HepG2 (cell line): ENCODE measurements around the gene MTA2. TPM values are rescaled to one million over a fixed set of nuclear protein-coding genes. Genes with fewer than 3 reads are reported as not detected.

Source experiments
- ATAC-seq: fragments of 200-7000 bp; cut with Tn5 transposase; 3 replicates; pipeline ENCODE4 v1.9.1; 2020; ENCODE audit warnings: mild to moderate bottlenecking, moderate library complexity
- BruUV-seq: library from RNA; stranded (reverse); fragments of 400-500 nt; replicated peaks from 2 replicates; lab custom pipeline; 2021; lab: Mats Ljungman, UMichigan
- CTCF ChIA-PET: fragments of 300-600 bp; formaldehyde crosslinking; extraction: SDS; loops from one replicate; lab custom pipeline; 2021; ENCODE audit warnings: low total read pairs, inconsistent platforms, low intra/inter-chr PET ratio; lab: Yijun Ruan, JAX
- POLR2A ChIA-PET: fragments of 350-600 bp; sonication (Branson Sonifier 250); formaldehyde crosslinking; loops from one replicate; lab custom pipeline; 2020; ENCODE audit warnings: antibody characterized with exemption, inconsistent platforms; lab: Yijun Ruan, JAX
- DNase-seq: peaks from one replicate; pipeline ENCODE4 v3.0.0-alpha.2; 2015; ENCODE audit warnings: low spot score
- FAIRE-seq: peaks from 3 replicates; lab custom pipeline; 2011; peaks lifted over from hg19 to GRCh38; lab: Jason Lieb, UNC
- H2AFZ ChIP-seq: one replicate; pipeline ENCODE4 v1.6.1; 2011; ENCODE audit warnings: low read length, inconsistent platforms
- H3K27ac ChIP-seq: fragments of 300-600 bp; 3 replicates; pipeline ENCODE4 v1.8.0; 2011; ENCODE audit warnings: mixed run types, mild to moderate bottlenecking, mixed read lengths, low read length, inconsistent platforms; ENCODE audit not compliant: insufficient read depth; ENCODE audit errors: extremely low read length
- H3K27me3 ChIP-seq, 2 experiments: fragments of 200-600 bp in 1 of 2; 2 replicates in 1 of 2; 3 replicates in 1 of 2; pipeline versions ENCODE4 v1.6.0 to v1.8.0; 2011; ENCODE audit warnings: low read length in 2 of 2, mild to moderate bottlenecking in 2 of 2, moderate library complexity in 2 of 2, inconsistent platforms in 1 of 2; ENCODE audit not compliant: insufficient read depth in 2 of 2, control insufficient read depth in 1 of 2
- H3K36me3 ChIP-seq, 2 experiments: fragments of 200-600 bp in 1 of 2; replicated peaks in 1 of 2; 2 replicates in 1 of 2; 3 replicates in 1 of 2; pipeline versions ENCODE4 v1.5.1 to v1.8.0; 2011; ENCODE audit warnings: low read length in 2 of 2, inconsistent platforms in 1 of 2; ENCODE audit not compliant: insufficient read depth in 2 of 2, control insufficient read depth in 1 of 2
- H3K4me1 ChIP-seq: 2 replicates; pipeline ENCODE4 v1.5.1; 2012; ENCODE audit warnings: low read length, inconsistent platforms; ENCODE audit not compliant: insufficient read depth
- H3K4me2 ChIP-seq: 2 replicates; pipeline ENCODE4 v1.6.0; 2011; ENCODE audit warnings: low read depth, low read length, inconsistent platforms
- H3K4me3 ChIP-seq, 3 experiments: fragments of 200-600 bp in 1 of 3; sonication (generic), shearing (Covaris generic) in 1 of 3; replicated peaks in 1 of 3; 2 replicates each; pipeline ENCODE4 v1.5.1; 2011 to 2016; ENCODE audit warnings: low read length in 3 of 3, inconsistent platforms in 2 of 3, low read depth in 2 of 3, mild to moderate bottlenecking in 2 of 3, control low read depth in 1 of 3, mixed read lengths in 1 of 3; ENCODE audit not compliant: insufficient read depth in 1 of 3
- H3K79me2 ChIP-seq: one replicate; pipeline ENCODE4 v1.6.1; 2011; ENCODE audit warnings: low read length, inconsistent platforms; ENCODE audit not compliant: insufficient read depth
- H3K9ac ChIP-seq: 2 replicates; pipeline ENCODE4 v1.6.0; 2011; ENCODE audit warnings: mild to moderate bottlenecking, low read depth, low read length, inconsistent platforms; ENCODE audit not compliant: insufficient read depth
- H3K9me3 ChIP-seq: 2 replicates; pipeline ENCODE4 v1.5.1; 2012; ENCODE audit warnings: mild to moderate bottlenecking, low read length
- H4K20me1 ChIP-seq: 2 replicates; pipeline ENCODE4 v1.6.0; 2011; ENCODE audit warnings: inconsistent platforms, mild to moderate bottlenecking, low read length, moderate library complexity; ENCODE audit not compliant: insufficient read depth
- BORCS8-MEF2B ChIP-seq: sonication (generic); formaldehyde crosslinking; IDR thresholded peaks from 2 replicates; pipeline ENCODE4 v1.8.0; 2022; ENCODE audit warnings: mild to moderate bottlenecking, missing genetic modification reagents
- IRF1 ChIP-seq: sonication (generic); formaldehyde crosslinking; IDR thresholded peaks from 2 replicates; pipeline ENCODE4 v1.4.0; 2020; ENCODE audit warnings: low read depth, mild to moderate bottlenecking, missing genetic modification reagents
- IRX3 ChIP-seq: sonication (generic); formaldehyde crosslinking; IDR thresholded peaks from 2 replicates; pipeline ENCODE4 v1.8.1; 2023; ENCODE audit warnings: mild to moderate bottlenecking, low read depth, missing genetic modification reagents, borderline replicate concordance
- KAT2B ChIP-seq: fragments of 150-350 bp; IDR thresholded peaks from 2 replicates; pipeline ENCODE4 v1.6.1; 2014; ENCODE audit warnings: low read depth, low read length, borderline replicate concordance
- MAZ ChIP-seq, 2 experiments: sonication (generic) in 1 of 2; formaldehyde crosslinking in 1 of 2; IDR thresholded peaks; 2 replicates each; pipeline versions ENCODE4 v1.5.0 to v1.6.1; 2012 to 2020; ENCODE audit warnings: low read depth in 2 of 2, mild to moderate bottlenecking in 2 of 2, borderline replicate concordance in 1 of 2, improper control_type of control experiment in 1 of 2, low read length in 1 of 2, missing genetic modification reagents in 1 of 2, moderate library complexity in 1 of 2
- NBN ChIP-seq: fragments of 450-650 bp; conservative IDR thresholded peaks from 2 replicates; pipeline ENCODE4 v1.6.1; 2017
- SOX5 ChIP-seq: IDR thresholded peaks from 2 replicates; pipeline ENCODE4 v1.6.1; 2016; ENCODE audit warnings: borderline replicate concordance
- ZBTB2 ChIP-seq: sonication (generic); formaldehyde crosslinking; IDR thresholded peaks from 2 replicates; pipeline ENCODE4 v1.8.0; 2022; ENCODE audit warnings: low read depth, missing genetic modification reagents
- ZNF3 ChIP-seq: IDR thresholded peaks from 2 replicates; pipeline ENCODE4 v1.7.0; 2017; ENCODE audit warnings: inconsistent platforms
- ZNF512 ChIP-seq: sonication (generic); formaldehyde crosslinking; IDR thresholded peaks from 2 replicates; pipeline ENCODE4 v1.4.0; 2020; ENCODE audit warnings: mild to moderate bottlenecking, missing genetic modification reagents
- ZNF512B ChIP-seq: sonication (generic); formaldehyde crosslinking; IDR thresholded peaks from 2 replicates; pipeline ENCODE4 v1.5.1; 2020; ENCODE audit warnings: missing genetic modification reagents, mild to moderate bottlenecking, borderline replicate concordance
- ZNF678 ChIP-seq: sonication (generic); formaldehyde crosslinking; IDR thresholded peaks from 2 replicates; pipeline ENCODE4 v1.4.0; 2020; ENCODE audit warnings: mild to moderate bottlenecking, missing genetic modification reagents
- ZNF761 ChIP-seq: sonication (generic); formaldehyde crosslinking; conservative IDR thresholded peaks from 2 replicates; pipeline ENCODE4 v1.4.0; 2020; ENCODE audit warnings: mild to moderate bottlenecking, missing genetic modification reagents
- WGBS: methylation state at CpG from one replicate; pipeline ENCODE4 v1.1.6; 2017; ENCODE audit warnings: low lambda C conversion rate; 5-methylcytosine and 5-hydroxymethylcytosine counted together
- in situ Hi-C: cut with HindIII; loops from 2 replicates; pipeline ENCODE4 v1.10.0; 2017; ENCODE audit warnings: low pct_unique_long_range_greater_than_20kb; ENCODE audit not compliant: extremely low pct_ligation_motif_present
- intact Hi-C: fragments of 100-400 bp; cut with micrococcal nuclease; formaldehyde crosslinking; loops from one replicate; pipeline ENCODE4 v1.10.0; 2022; ENCODE audit not compliant: unreplicated experiment
- polyA plus RNA-seq, 8 experiments: library from polyadenylated mRNA; depleted of rRNA in 3 of 8; stranded (reverse) in 7 of 8; unstranded in 1 of 8; fragments of >200 nt; fragmentation: Illumina TruSeq in 4 of 8; extraction: Trizol in 4 of 8; gene quantifications; 2 replicates each; pipeline versions ENCODE4 v1.2.1 to v1.2.3, GENCODE V29; 2011 to 2016; ENCODE audit warnings: low read depth in 4 of 8, missing spikeins in 1 of 8, mixed read lengths in 1 of 8; ENCODE audit not compliant: insufficient read depth in 1 of 8
- total RNA-seq, 5 experiments: library from RNA; depleted of rRNA; stranded (reverse); fragments of >200 nt; fragmentation: Illumina TruSeq; extraction: Trizol; gene quantifications; 2 replicates each; pipeline ENCODE4 v1.2.3, GENCODE V29; 2016; ENCODE audit warnings: low read depth in 1 of 5

Gene MTA2
- total and polyA plus RNA-seq, 2 of the 13 experiments (the other 11 are each of a cell fraction or from before 2014, with no cell fraction given): 14.0 to 70.0 TPM

- H3K27ac ChIP-seq: peak overlapping the region; percentile 62
- no peak for TF ChIP-seq BORCS8-MEF2B (CRISPR knock-in tag)
- TF ChIP-seq IRF1 (CRISPR knock-in tag): no peak
- no peak for TF ChIP-seq IRX3
- no peak for TF ChIP-seq ZNF761
- TF ChIP-seq ZNF512 (CRISPR knock-in tag): no peak
- no peak for TF ChIP-seq KAT2B
- no peak for TF ChIP-seq ZBTB2 (CRISPR knock-in tag)
- TF ChIP-seq NBN: no peak
- no peak for TF ChIP-seq ZNF678
- TF ChIP-seq MAZ (IDR thresholded peaks at IDR 0.05; ENCODE audit: borderline replicate concordance, low read depth, low read length): no peak
- no peak for TF ChIP-seq MAZ (CRISPR knock-in tag; IDR thresholded peaks at IDR 0.05; ENCODE audit: low read depth)
- TF ChIP-seq ZNF3 (CRISPR knock-in tag): no peak
- TF ChIP-seq SOX5 (CRISPR knock-in tag): no peak
- TF ChIP-seq ZNF512B: no peak
- H3K36me3 ChIP-seq: peaks cover 28 to 33% of the 10 kb centered on the region in 2 experiments
- intact Hi-C loops (loop anchor here (5.0 kb wide), 1 partner anchor 59 kb away; the partner anchor contains the start of gene INTS5), in situ Hi-C loops (no loop called here)
- no peak overlapping the region; a peak in 1 of 6 replicates for H3K4me3 ChIP-seq
- no peaks in the 10 kb centered on the region; a peak in 1 of 5 replicates for H3K27me3 ChIP-seq
- H3K4me1 ChIP-seq: peaks cover 38% of the 10 kb centered on the region
- 86% methylated on average over 8 of the region's 8 CpGs for WGBS
- no peak for DNase-seq
- H3K9me3 ChIP-seq: no peaks in the 10 kb centered on the region
- ChIA-PET CTCF (interaction anchor here (3.1 kb wide), 1 partner anchor 19 kb away, joined by 14 read pairs; the partner anchor contains the start of genes EML3 and ROM1), POLR2A (interaction anchor here (2.0 to 4.4 kb wide), 15 partner anchors 9 to 247 kb away, joined by 13 to 160 read pairs (median 38); partner anchors contain the start of genes AHNAK, B3GAT3, C11orf98 and CSKMT)
- H3K9ac ChIP-seq: no peak overlapping the region
- H4K20me1 ChIP-seq: no peaks in the 10 kb centered on the region
- ATAC-seq: no peak
- no peak for FAIRE-seq
- no peak overlapping the region; the same call in 1 of the 2 replicates for H3K4me2 ChIP-seq
- H3K79me2 ChIP-seq: peaks cover 18% of the 10 kb centered on the region
- no TSS peak for BruUV-seq
- no peak overlapping the region for H2AFZ ChIP-seq
Measured at GRCh38 chr11:62592989-62593421, 8.7 kb downstream of the MTA2 start.
